ENCODE measurements around the gene TSPAN32. TPM values are rescaled to one million over a fixed set of nuclear protein-coding genes. Genes with fewer than 3 reads are reported as not detected.

TSPAN32 gene
- total RNA-seq, 1 experiment from 2014 or later, result not detected

DNA sequence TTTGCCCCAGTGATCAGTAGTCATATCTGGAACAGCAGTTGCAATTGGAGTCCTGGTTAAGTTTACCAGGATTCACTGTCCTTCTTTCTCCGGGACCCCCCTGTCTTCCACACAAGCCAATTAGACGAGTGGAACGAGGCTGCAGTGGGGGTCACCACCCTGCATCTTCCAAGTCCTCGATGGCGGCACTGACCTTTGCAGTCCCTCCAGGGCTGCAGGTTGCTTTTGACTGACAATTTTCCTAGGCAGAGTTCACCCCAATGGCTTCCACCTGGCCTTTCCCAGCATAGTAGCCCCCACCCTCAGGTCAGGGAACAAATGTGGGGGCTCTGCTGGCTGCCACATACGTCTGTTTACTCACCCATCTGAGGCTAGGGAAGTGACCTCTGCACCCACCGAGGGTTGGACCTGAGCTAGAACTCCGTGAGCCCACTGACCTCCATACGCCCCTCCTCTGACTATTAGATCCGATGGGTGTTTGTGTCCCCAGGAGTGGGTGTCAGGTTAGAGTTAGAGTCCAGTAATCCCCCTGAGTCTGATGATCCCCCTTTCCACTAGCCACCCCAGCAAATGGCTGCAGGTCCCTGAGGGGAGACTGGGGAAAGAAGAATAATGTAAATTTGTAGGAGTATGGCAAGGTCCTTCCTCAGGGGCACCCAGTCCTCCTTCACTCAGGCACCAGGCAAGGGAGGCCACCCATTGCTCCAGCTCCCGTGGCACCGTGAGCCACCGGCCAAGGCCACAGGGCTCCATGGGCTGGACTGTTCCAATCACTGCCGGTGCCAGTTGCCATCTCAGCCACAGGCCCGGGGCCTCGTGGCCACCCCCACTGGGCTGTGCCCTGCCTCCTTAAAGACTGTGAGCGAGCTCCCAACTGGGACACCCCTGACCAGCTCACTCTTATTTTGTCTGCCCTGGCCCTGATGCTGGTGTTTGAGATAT lies 5.6 kb upstream of the TSPAN32 start:
- Mint-ChIP-seq H3K27ac (ENCODE audit: low read depth, unreplicated experiment) (no peak overlapping the region), H3K36me3 (ENCODE audit: insufficient read depth, unreplicated experiment) (no peaks in the 10 kb centered on the region), H3K27me3 (ENCODE audit: insufficient read depth, unreplicated experiment) (no peaks in the 10 kb centered on the region), H3K4me3 (ENCODE audit: unreplicated experiment) (no peak overlapping the region), H3K9me3 (ENCODE audit: unreplicated experiment) (no peaks in the 10 kb centered on the region), H3K4me1 (ENCODE audit: insufficient read depth, unreplicated experiment) (no peaks in the 10 kb centered on the region)
- no TSS peak for BruUV-seq (replicated peaks)
- TF ChIP-seq, protein P1, sequence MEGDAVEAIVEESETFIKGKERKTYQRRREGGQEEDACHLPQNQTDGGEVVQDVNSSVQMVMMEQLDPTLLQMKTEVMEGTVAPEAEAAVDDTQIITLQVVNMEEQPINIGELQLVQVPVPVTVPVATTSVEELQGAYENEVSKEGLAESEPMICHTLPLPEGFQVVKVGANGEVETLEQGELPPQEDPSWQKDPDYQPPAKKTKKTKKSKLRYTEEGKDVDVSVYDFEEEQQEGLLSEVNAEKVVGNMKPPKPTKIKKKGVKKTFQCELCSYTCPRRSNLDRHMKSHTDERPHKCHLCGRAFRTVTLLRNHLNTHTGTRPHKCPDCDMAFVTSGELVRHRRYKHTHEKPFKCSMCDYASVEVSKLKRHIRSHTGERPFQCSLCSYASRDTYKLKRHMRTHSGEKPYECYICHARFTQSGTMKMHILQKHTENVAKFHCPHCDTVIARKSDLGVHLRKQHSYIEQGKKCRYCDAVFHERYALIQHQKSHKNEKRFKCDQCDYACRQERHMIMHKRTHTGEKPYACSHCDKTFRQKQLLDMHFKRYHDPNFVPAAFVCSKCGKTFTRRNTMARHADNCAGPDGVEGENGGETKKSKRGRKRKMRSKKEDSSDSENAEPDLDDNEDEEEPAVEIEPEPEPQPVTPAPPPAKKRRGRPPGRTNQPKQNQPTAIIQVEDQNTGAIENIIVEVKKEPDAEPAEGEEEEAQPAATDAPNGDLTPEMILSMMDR (IDR thresholded peaks at IDR 0.05; ENCODE audit: unreplicated experiment), result no peak
- intact Hi-C loops (cut with micrococcal nuclease), result no loop called here
- ChIA-PET POLR2A (no interaction called here), CTCF (interaction anchor here (1.0 to 5.3 kb wide), 6 partner anchors 9 to 124 kb away, joined by 3 to 61 read pairs (median 6); no protein-coding TSS in a partner anchor)
- no peak for DNase-seq (ENCODE audit: unreplicated experiment)

DNA sequence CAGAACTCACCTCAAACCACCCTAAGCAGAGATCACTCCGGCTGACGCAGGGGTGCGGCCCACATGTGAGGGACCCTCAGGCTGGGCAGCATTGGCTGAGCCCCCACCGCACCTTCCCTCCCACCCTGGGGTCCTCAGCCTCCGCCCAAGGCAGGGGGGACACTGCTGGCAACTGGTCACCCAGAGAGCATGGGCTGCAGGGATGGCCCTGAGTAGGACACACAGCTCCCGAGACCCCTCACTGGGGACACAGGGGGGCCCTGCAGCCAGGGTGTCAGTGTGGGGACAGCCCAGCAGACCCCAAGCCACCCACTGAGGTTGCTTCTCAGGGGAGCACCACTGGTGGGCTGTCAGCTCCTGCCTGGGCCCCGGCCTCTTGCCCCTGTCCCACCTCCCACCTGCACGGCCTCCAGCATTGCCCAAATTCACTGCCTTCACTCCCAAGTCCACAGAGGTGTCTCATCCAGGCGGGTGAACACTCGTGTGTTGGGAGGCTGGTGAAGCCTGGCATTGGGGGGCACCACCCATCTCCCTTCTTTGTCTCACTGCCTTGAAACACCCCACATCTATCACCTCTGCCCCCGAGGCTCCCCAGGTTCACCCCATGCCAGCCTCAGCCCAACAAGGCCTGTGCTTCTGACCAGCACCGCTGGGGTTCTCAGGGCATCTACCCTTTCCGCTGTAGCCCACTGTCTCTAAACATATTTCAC lies 4.7 kb upstream of the TSPAN32 start:
- ChIA-PET CTCF (interaction anchor here (0.9 to 5.3 kb wide), 8 partner anchors 8 to 589 kb away, joined by 3 to 61 read pairs (median 6); no protein-coding TSS in a partner anchor), POLR2A (no interaction called here)
- Mint-ChIP-seq H3K27ac (ENCODE audit: low read depth, unreplicated experiment) (no peak overlapping the region), H3K9me3 (ENCODE audit: unreplicated experiment) (no peaks in the 10 kb centered on the region), H3K4me3 (ENCODE audit: unreplicated experiment) (no peak overlapping the region), H3K36me3 (ENCODE audit: insufficient read depth, unreplicated experiment) (no peaks in the 10 kb centered on the region), H3K4me1 (ENCODE audit: insufficient read depth, unreplicated experiment) (no peaks in the 10 kb centered on the region), H3K27me3 (ENCODE audit: insufficient read depth, unreplicated experiment) (no peaks in the 10 kb centered on the region)
- DNase-seq (ENCODE audit: unreplicated experiment), result no peak
- intact Hi-C loops (cut with micrococcal nuclease), result no loop called here
- TF ChIP-seq, protein P1 (IDR thresholded peaks at IDR 0.05; ENCODE audit: unreplicated experiment), result no peak
- BruUV-seq (replicated peaks), result no TSS peak

DNA sequence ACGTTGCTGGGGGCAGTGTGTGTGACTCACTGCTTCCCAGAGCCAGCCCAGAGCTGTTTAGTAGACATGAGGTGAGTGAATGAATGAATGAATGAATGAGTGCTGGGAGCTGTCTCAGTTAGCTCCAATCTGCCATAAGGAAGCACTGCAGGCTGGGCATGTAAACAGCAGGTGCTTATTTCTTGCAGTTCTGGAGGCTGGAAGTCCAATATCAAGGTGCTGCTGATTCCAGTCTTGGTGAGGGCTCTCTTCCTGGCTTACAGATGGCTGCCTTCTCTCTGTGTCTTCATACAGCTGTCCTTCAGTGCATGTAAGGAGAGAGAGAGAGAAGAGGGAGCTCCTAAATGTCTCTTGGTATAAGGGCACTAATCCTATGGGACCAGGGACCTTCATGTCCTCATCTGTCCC lies 4.2 kb upstream of the TSPAN32 start:
- no TSS peak for BruUV-seq (replicated peaks)
- Mint-ChIP-seq H3K4me3 (ENCODE audit: unreplicated experiment) (no peak overlapping the region), H3K36me3 (ENCODE audit: insufficient read depth, unreplicated experiment) (no peaks in the 10 kb centered on the region), H3K4me1 (ENCODE audit: insufficient read depth, unreplicated experiment) (no peaks in the 10 kb centered on the region), H3K27me3 (ENCODE audit: insufficient read depth, unreplicated experiment) (no peaks in the 10 kb centered on the region), H3K27ac (ENCODE audit: low read depth, unreplicated experiment) (no peak overlapping the region), H3K9me3 (ENCODE audit: unreplicated experiment) (no peaks in the 10 kb centered on the region)
- TF ChIP-seq, protein P1 (IDR thresholded peaks at IDR 0.05; ENCODE audit: unreplicated experiment), result no peak
- ChIA-PET POLR2A (no interaction called here), CTCF (interaction anchor here (0.9 to 10.6 kb wide), 6 partner anchors 99 to 589 kb away, joined by 3 to 240 read pairs (median 7); no protein-coding TSS in a partner anchor)
- intact Hi-C loops (cut with micrococcal nuclease), result no loop called here
- DNase-seq (ENCODE audit: unreplicated experiment), result no peak
